SK-N-MC (cell line): ENCODE measurements around the gene SARDH.

Experiments used
- DNase-seq: peaks from one replicate; pipeline ENCODE4 v3.0.0-alpha.2; 2011; ENCODE audit warnings: low read depth, low spot score
- H3K27ac ChIP-seq: fragments of 200-600 bp; sonication (generic); 2 replicates; pipeline ENCODE4 v1.5.1; 2016; ENCODE audit warnings: mixed run types
- H3K36me3 ChIP-seq: fragments of 200-600 bp; sonication (generic); 2 replicates; pipeline ENCODE4 v1.6.1; 2017; ENCODE audit warnings: antibody characterized with exemption, low read length, mixed read lengths; ENCODE audit not compliant: insufficient read depth
- H3K4me3 ChIP-seq: fragments of 200-600 bp; sonication (generic); 2 replicates; pipeline ENCODE4 v1.5.1; 2016
- H3K9ac ChIP-seq: fragments of 200-600 bp; sonication (generic); 2 replicates; pipeline ENCODE4 v1.8.0; 2017; ENCODE audit warnings: mixed run types, mixed read lengths; ENCODE audit not compliant: insufficient read length
- H3K9me3 ChIP-seq: fragments of 200-600 bp; sonication (generic); 2 replicates; pipeline ENCODE4 v1.6.1; 2017; ENCODE audit warnings: low read depth, mild to moderate bottlenecking, antibody characterized with exemption, low read length, moderate library complexity, mixed read lengths
- EZH2 ChIP-seq: fragments of 200-600 bp; sonication (generic); IDR thresholded peaks from one replicate; pipeline ENCODE4 v1.6.1; 2017; ENCODE audit warnings: antibody characterized with exemption
- FOXP2 ChIP-seq: optimal IDR thresholded peaks from 2 replicates; pipeline ENCODE3; 2011; ENCODE audit warnings: mild to moderate bottlenecking, moderate library complexity; ENCODE audit not compliant: insufficient read depth; ENCODE audit errors: extremely low read length, control extremely low read depth
- POLR2AphosphoS5 ChIP-seq: IDR thresholded peaks from 2 replicates; pipeline ENCODE4 v1.6.1; 2012; ENCODE audit warnings: mild to moderate bottlenecking, low read depth, low read length, borderline replicate concordance

SARDH gene

DNA sequence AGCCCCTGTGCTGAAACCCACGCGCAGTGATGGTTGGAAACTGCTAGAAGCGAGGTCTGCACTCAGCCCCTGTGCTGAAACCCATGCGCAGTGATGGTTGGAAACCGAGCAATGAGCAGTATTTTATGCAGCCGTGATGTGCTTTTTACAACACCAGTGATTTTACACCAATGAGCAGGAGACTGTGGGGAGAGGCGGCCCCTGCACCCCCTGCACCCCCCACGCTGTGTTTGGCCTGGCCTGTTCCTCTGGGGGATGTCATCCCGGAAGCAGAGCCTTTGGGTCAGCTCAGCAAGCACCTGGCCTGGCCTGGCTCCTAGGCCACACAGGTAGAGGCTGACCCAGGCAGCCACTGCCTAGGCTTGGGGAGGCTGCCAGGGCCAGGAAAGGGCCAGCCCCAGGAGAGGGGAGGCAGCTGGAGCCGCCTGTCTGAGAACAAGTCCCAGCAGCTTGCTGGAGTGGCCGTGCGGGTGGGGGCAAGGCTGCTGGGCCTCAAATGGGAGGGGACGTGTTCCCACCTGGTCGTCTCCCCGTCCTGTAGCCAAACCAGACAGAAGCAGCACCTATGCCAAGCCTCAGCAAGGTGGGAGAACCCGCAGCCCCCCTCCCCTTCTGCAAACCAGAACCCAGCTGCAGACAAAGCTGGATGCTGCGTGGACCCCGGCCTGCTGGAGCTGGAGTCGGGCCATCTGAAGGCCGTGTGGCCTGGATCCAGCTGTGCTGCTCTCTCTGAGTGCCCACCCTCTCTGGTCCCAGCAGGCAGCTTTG lies 55.1 kb downstream of the SARDH start:
- no peak for TF ChIP-seq FOXP2
- TF ChIP-seq EZH2, result no peak
- no peak for TF ChIP-seq POLR2AphosphoS5
- DNase-seq, result no peak
- Histone ChIP-seq H3K27ac (no peak overlapping the region), H3K9ac (no peak overlapping the region), H3K4me3 (no peak overlapping the region), H3K9me3 (no peaks in the 10 kb centered on the region), H3K36me3 (no peaks in the 10 kb centered on the region)

DNA sequence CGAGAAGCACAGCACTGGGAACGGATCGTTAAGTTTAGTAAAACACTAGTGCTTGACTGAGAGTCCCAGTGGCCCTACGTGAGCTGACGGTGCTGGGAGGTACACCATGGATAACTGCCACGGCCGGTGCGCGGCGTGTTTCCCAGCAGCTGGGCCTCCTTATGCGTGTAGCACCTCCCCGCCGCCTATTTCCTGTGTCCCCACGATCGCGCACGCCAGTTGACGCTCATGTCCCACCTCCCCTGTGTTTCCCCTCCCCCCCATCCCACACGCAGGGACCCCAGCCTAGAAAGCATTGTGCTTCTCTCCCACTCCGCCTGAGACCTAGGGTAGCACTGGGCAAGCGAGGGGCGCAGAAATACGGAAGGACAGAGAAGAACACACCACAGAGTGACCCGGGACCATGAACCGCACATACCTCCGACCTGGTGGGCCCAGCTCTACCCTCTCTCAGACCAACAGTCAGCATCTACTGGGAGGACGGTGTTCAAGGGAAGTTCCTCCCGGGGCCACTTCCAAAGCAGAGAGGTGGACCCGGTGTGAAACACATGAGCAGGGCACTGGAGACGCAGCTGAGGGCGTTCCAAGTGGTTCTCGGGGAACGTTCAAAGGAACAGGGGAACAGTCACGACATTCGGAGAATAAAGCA lies 56.4 kb downstream of the SARDH start:
- Histone ChIP-seq H3K9ac (no peak overlapping the region), H3K36me3 (no peaks in the 10 kb centered on the region), H3K9me3 (no peaks in the 10 kb centered on the region), H3K4me3 (no peak overlapping the region), H3K27ac (no peak overlapping the region)
- TF ChIP-seq FOXP2, result no peak
- no peak for TF ChIP-seq POLR2AphosphoS5
- TF ChIP-seq EZH2, result no peak
- no peak for DNase-seq

DNA sequence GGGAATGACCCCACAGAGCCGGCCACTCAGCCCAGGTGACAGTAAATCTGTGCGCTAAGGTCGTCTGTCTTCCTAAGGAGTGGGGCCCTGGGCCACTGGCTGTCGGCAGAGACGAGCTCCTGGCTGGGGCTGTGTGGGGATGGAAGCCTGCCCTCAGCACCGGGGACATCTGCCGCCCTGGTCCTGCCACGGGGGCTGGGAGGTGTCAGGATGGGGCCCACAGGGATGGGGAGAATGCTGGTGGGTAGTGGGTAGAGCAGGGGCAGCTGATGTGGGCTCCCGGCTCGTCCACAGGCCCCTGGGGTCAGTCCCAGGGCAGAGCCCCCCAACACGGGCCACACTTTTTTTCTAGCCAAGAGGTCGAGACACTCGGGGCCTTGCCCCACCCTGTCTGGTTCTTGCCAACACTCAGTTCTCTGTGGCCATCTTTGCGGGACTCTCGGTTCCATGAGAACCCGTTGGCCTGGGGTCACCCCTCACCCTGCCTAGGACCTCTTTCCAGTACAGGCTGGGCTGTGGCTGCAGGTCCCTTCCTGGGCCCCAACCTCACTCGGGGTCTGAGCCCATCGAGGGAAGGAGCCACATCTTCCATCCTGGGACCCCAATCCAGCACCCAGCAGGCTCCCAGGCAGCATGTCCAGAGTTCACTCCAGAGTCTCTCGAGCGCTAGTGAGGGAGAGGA lies 57.0 kb downstream of the SARDH start:
- H3K9me3 ChIP-seq, result no peaks in the 10 kb centered on the region
- no peak overlapping the region for H3K9ac ChIP-seq
- H3K36me3 ChIP-seq, result no peaks in the 10 kb centered on the region
- H3K27ac ChIP-seq, result no peak overlapping the region
- DNase-seq, result no peak
- no peak overlapping the region for H3K4me3 ChIP-seq
- TF ChIP-seq POLR2AphosphoS5 (no peak), FOXP2 (no peak), EZH2 (no peak)

DNA sequence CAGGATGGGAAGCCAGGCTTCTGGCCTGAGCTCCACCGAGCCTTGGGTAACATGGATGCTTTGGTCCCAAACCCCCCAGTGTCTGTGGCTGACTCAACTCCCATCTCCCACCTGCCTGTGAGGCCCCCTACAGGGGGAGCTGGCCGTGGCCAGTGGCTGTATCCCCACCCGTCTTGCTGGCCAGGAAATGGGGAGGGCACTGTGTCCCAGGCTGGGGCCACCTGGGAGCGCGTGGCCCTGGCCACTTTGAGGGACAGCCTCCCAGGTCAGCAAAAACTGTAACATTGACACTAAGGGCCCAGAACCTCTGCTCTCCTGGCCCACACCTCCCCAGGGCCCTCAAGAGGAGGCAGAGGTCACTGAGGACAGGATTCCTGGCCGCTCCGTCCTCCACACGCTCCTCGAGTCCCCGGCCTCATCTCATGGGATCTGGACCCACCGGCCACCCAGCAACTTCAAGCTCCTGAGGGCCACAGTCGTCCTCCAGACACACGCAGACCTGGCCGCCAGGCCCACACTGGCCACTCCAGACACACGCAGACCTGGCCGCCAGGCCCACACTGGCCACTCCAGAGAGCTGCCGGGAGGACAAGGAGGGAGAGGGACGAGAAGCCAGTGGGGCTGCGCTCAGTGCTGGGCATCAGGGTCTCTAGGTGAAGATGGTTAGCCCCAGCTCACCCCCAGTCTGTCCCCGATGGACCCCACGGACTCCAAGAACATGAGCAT lies 57.7 kb downstream of the SARDH start:
- H3K9me3 ChIP-seq, result no peaks in the 10 kb centered on the region
- H3K27ac ChIP-seq, result no peak overlapping the region
- H3K4me3 ChIP-seq, result no peak overlapping the region
- H3K36me3 ChIP-seq, result no peaks in the 10 kb centered on the region
- no peak for DNase-seq
- no peak overlapping the region for H3K9ac ChIP-seq
- no peak for TF ChIP-seq FOXP2
- no peak for TF ChIP-seq EZH2
- no peak for TF ChIP-seq POLR2AphosphoS5

DNA sequence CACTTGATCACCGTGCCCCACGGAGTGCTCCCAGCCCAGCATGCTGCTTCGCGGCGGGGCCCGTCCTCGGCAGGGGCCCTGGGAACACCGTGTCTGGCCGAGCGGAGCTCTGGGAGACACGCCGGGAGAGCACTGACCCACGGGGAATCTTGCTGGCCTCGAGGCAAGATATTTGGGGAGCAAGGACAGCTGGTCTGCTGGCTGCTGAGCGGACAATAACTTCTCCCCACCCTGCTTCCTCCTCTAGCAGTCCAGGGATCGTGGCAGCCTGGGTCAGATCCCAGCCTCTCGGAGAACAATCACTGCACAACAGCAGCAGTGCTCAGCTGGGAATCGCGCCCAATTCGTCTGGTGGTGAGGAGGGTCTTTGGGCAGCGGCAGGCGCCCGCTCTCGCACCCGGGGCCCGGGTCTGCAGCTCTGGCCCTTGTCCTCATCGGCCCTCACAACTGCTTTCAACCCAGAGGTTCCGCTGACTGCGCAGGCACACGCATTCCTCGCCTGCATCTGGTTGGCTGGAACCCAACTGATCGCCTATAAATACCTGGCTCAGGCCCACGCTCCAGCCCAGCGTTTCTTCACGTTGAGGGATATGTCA lies 58.6 kb downstream of the SARDH start:
- H3K9me3 ChIP-seq, result no peaks in the 10 kb centered on the region
- H3K9ac ChIP-seq, result no peak overlapping the region
- no peak overlapping the region for H3K4me3 ChIP-seq
- TF ChIP-seq POLR2AphosphoS5, result no peak
- no peak for TF ChIP-seq EZH2
- no peak for TF ChIP-seq FOXP2
- no peak overlapping the region for H3K27ac ChIP-seq
- no peaks in the 10 kb centered on the region for H3K36me3 ChIP-seq
- no peak for DNase-seq

DNA sequence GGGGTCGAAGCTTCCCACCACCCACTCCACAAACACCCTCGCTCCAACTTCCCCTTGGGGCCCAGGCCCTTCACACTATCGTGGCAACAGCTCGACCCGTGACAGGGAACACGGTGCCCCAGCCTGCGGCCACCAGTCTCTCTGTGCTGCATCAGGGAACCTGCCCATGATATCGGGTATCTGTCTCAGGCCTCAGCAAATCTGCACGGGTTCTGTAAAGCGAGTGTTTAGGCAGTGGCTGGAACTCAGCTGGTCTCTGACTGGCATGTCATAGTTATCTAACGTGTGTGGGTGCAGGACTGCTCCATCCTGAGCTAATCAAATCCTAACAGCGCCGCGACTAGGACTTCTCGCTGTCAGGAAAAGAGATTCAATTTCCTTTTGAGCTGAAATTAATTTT lies 59.1 kb downstream of the SARDH start:
- no peaks in the 10 kb centered on the region for H3K9me3 ChIP-seq
- DNase-seq, result no peak
- no peak overlapping the region for H3K4me3 ChIP-seq
- TF ChIP-seq FOXP2, result no peak
- no peak for TF ChIP-seq EZH2
- no peak for TF ChIP-seq POLR2AphosphoS5
- no peaks in the 10 kb centered on the region for H3K36me3 ChIP-seq
- H3K27ac ChIP-seq, result no peak overlapping the region
- H3K9ac ChIP-seq, result no peak overlapping the region

DNA sequence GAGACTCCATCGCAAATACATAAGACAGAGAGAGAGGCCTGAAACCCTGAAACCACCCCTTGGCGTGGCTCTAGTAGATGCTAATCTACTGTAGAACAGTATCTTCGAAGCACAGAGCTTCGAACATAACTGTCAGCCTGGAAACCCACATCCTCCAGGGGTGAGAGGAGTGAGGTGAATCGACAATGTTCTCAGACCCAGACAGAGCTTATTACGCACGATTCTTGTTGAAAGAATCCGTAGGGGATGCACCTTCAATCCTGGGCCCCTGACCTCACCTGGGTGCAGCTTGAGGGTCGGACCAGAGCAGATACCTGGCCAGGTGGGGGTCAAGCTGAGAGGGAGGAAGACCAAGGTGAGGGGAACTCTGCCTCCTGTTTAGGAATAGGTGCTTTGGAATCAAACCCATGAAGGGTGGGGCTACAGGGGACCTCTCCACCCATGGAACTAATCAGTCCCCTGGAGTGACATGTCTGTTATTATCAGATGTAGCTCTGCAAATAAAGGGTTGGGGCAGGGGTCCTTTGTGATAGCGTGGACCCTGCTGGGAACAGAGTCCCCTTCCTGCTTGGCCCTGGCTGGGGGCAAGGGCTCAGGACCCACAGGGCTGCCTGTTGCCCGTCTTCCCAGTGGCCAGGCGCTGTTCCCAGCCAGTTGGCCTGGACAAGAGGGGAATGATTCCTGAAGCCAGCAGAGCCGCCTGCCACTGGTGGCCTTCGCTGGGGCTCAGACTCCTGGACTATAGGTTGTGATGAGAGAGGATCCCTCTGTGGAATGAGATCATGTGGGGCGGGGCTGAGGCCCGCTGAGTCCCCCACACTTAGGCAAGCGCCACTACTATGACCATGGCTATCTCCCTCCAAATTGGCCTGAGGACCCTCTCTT lies 60.8 kb downstream of the SARDH start:
- no peaks in the 10 kb centered on the region for H3K36me3 ChIP-seq
- no peak overlapping the region for H3K27ac ChIP-seq
- DNase-seq, result no peak
- no peaks in the 10 kb centered on the region for H3K9me3 ChIP-seq
- no peak for TF ChIP-seq POLR2AphosphoS5
- TF ChIP-seq FOXP2, result no peak
- no peak for TF ChIP-seq EZH2
- H3K4me3 ChIP-seq, result no peak overlapping the region
- H3K9ac ChIP-seq, result no peak overlapping the region
